ENCODE results near the gene PIGT. TPM values are rescaled to one million over a fixed set of nuclear protein-coding genes. Genes with fewer than 3 reads are reported as not detected.
A peak's percentile ranks its signal among the peaks of the same experiment; 100 is the strongest.

The PIGT gene
- total RNA-seq, 1 experiment from 2014 or later = 73.9 TPM

- no peak for TF ChIP-seq CTCF (conservative IDR thresholded peaks at IDR 0.05)
- Histone ChIP-seq H3K4me2 (ENCODE audit: insufficient read depth, insufficient read length, low read length) (no peak overlapping the region), H4K91ac (ENCODE audit: insufficient read length, low read depth, low read length) (no peak overlapping the region), H2BK20ac (ENCODE audit: low read depth, low read length, poor library complexity, severe bottlenecking) (no peak overlapping the region), H3K9me3 (ENCODE audit: control insufficient read depth, low read depth, low read length) (no peaks in the 10 kb centered on the region), H4K5ac (ENCODE audit: insufficient read length, low read depth, low read length) (no peak overlapping the region), H3K14ac (ENCODE audit: insufficient read depth, low read length) (no peak overlapping the region), H3T11ph (ENCODE audit: low read length) (no peak overlapping the region), H2BK12ac (ENCODE audit: insufficient read length, low read depth, low read length) (no peak overlapping the region), H2AFZ (ENCODE audit: low read length) (no peak overlapping the region), H2BK120ac (ENCODE audit: low read depth, low read length, poor library complexity, severe bottlenecking) (no peak overlapping the region), H3K18ac (ENCODE audit: insufficient read length, low read depth, low read length) (no peak overlapping the region), H3K79me1 (ENCODE audit: insufficient read depth, low read depth, low read length, poor library complexity, severe bottlenecking) (peaks cover 2% of the 10 kb centered on the region), H4K8ac (replicated peaks; ENCODE audit: insufficient read length, low read depth, low read length) (no peak overlapping the region), H3K79me2 (ENCODE audit: insufficient read depth, low read length) (no peaks in the 10 kb centered on the region; the same call in 1 of the 2 replicates), H3K27ac (ENCODE audit: insufficient read length, low read depth, low read length) (no peak overlapping the region), H3K23ac (ENCODE audit: insufficient read length, low read depth, low read length) (no peak overlapping the region), H3K4me1 (ENCODE audit: insufficient read depth, low read length) (peaks cover 6% of the 10 kb centered on the region; the same call in 1 of the 2 replicates), H3K56ac (ENCODE audit: insufficient read length, low read depth, low read length) (no peak overlapping the region), H3K9ac (ENCODE audit: extremely low read depth, insufficient read length, low read length) (no peak overlapping the region), H4K20me1 (ENCODE audit: control insufficient read depth, insufficient read depth, insufficient read length) (no peaks in the 10 kb centered on the region), H3K23me2 (ENCODE audit: insufficient read length, low read depth, low read length, poor library complexity, severe bottlenecking) (peaks cover 9% of the 10 kb centered on the region), H3K4ac (ENCODE audit: low read depth, low read length) (no peak overlapping the region), H2BK5ac (ENCODE audit: insufficient read length, low read length) (no peak overlapping the region), H2AK5ac (ENCODE audit: insufficient read length, low read length) (no peak overlapping the region), H2BK15ac (ENCODE audit: low read depth, low read length) (no peak overlapping the region), H3K27me3 (ENCODE audit: insufficient read depth, low read length) (no peaks in the 10 kb centered on the region)
- peaks cover 6 to 35% (median 20%) of the 10 kb centered on the region in 3 experiments; a peak in 6 of 7 replicates for H3K36me3 Mint-ChIP-seq (ENCODE audit: insufficient read depth in 1 of 3, low read depth in 3 of 3)
- WGBS (ENCODE audit: extremely low coverage, insufficient read length, low lambda C conversion rate) = no CpG with 5 or more reads among the region's 11 CpGs
- no peak overlapping the region for H3K4me3 Mint-ChIP-seq
- H3K4me1 Mint-ChIP-seq = peaks cover 9 to 10% of the 10 kb centered on the region in 2 experiments
- DNase-seq = peak; percentile 5
- no peaks in the 10 kb centered on the region for H3K27me3 Mint-ChIP-seq (ENCODE audit: low read depth)
- H3K27ac Mint-ChIP-seq = no peak overlapping the region
- H3K9me3 Mint-ChIP-seq = no peaks in the 10 kb centered on the region
Measured at GRCh38 chr20:45366631-45367030, 49.3 kb upstream of the PIGT start.

All from H9 (cell line).